GM10266 (cell line): ENCODE data around the gene NUAK2.

ENCODE experiments used
- DNase-seq: peaks from one replicate; pipeline ENCODE4 v3.0.0; 2012; ENCODE audit errors: extremely low spot score
- TF ChIP-seq, protein P1 (sequence below): IDR thresholded peaks from 2 replicates; pipeline ENCODE4 v1.5.1; 2012; ENCODE audit warnings: mild to moderate bottlenecking, low read depth; ENCODE audit not compliant: control insufficient read depth, insufficient read depth; ENCODE audit errors: missing control alignments

Gene NUAK2

DNA sequence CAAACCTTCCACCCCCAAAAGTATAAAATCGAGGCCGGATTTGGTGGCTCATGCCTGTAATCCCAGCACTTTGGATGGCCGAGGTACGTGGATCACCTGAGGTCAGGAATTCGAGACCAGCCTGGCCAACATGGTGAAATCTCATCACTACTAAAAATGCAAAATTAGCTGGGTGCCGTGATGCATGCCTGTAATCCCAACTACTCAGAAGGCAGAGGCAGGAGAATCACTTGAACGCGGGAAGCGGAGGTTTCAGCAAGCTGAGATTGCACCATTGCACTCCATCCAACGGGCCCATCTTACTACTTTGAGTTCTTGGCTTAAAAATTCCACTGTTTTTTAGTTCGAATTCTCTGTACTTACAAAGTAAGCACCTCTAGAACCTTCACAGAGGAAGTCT, 24.2 kb upstream of the NUAK2 start:
- TF ChIP-seq, protein P1, sequence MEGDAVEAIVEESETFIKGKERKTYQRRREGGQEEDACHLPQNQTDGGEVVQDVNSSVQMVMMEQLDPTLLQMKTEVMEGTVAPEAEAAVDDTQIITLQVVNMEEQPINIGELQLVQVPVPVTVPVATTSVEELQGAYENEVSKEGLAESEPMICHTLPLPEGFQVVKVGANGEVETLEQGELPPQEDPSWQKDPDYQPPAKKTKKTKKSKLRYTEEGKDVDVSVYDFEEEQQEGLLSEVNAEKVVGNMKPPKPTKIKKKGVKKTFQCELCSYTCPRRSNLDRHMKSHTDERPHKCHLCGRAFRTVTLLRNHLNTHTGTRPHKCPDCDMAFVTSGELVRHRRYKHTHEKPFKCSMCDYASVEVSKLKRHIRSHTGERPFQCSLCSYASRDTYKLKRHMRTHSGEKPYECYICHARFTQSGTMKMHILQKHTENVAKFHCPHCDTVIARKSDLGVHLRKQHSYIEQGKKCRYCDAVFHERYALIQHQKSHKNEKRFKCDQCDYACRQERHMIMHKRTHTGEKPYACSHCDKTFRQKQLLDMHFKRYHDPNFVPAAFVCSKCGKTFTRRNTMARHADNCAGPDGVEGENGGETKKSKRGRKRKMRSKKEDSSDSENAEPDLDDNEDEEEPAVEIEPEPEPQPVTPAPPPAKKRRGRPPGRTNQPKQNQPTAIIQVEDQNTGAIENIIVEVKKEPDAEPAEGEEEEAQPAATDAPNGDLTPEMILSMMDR = no peak

DNA sequence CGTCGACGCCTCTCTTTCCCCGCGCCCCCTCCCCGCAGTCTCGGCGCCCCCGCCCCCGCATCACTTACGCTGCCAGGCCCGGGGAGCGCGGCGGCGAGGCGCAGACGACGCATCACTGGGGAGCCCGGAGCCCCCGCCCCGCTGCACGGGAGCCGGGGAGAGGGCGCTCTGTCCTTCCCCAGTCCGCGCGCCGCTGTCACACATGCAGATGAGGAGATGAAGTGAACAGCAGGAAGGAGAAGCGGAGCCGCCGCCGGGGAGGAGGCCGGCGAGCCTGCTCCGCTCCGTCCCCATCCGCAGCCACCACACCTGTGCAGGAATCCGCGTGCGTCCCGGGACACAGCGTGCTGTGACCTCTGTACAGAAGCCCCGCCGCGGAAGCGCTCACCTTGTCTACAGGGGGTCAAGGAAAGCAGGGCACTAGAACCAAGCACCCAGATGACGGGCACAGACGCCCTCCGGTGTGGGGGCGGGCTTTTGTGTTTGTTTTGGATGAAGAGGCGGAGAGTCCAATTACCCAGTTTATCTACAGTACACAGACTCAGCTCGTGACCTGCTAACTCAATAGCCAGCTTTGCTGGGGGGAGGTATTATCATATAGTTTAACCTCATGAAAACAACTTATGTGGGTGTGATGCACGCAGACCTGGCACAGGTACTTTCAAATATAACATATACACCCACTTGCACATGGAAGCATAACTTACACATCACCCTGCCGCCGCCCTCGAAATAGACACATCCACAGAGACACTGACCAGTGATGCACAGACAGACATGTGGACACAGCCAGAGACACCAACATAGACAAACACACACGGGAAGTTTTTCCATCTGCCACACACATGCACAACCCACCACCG, 22.8 kb upstream of the NUAK2 start:
- TF ChIP-seq, protein P1 = no peak
- no peak for DNase-seq

More for the DNA sequence above, 24.2 kb upstream of the NUAK2 start:
- no peak for DNase-seq

DNA sequence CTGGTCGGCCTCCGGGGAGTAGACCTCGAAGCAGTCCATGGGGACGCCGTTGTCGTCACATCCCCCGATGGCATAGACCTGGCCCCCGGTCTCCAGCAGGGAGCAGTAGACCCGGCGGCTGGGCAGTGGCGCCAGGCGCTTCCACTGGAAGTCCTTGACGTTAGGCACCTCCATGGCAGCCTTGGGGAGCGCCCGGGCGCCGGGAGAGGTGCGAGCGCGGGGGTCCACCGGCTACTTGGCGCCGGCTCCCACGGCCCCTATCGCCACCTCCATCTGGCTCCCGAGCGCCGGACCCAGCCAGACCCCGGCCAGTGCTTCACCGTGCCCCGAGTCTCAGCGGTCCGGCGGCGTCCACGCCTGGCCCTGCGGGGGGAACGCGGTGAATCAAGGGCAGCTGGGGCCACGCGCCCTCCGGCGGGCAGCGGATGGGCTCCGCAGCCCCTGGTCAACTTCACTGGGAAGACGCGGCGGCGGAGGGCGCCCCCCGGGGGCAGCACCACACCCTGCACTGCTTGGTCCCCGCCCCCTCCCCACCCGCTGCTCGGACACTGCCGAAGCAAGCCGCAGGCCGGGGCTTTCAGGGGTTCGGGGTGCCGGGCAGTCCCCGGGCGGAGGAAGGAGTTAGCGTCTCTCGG, 22.0 kb upstream of the NUAK2 start:
- TF ChIP-seq, protein P1 = no peak
- no peak for DNase-seq

DNA sequence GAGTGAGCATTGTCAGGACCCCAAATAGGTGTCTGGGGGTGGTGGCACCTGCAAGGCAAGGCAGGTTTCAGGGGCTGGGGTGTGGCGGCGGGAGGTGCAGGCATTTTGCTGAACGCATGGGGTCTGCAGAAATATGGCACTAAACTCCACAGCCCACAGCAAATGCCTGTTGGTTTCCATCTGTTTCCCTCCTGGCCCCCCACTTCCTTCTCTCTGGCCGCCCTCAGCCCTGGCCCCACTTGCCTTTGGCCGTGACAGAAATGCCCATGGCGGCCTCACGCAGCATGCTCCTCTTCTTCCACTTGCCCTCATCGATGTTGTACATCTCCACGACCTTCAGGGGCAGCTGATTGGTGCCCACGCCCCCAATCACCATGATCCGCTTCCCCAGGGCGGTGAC, 21.4 kb upstream of the NUAK2 start:
- TF ChIP-seq, protein P1 = no peak
- no peak for DNase-seq

DNA sequence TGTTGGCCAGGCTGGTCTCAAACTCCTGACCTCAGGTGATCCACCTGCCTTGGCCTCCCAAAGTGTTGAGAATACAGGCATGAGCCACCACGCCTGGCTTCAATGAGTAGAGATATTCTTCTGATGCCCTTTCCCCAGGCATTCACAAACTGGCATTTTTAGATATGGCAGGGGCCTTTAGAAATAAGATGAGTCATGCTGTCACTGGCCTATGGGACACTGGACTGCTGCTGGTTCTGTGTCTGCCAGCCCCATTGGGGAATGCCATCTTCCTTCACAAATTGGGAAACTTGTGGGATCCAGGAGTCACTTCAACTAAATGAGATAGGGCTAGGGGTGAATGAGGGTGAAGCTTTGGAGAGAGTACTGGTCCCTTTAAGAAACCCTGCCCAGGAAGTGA, 19.1 kb upstream of the NUAK2 start:
- TF ChIP-seq, protein P1 = no peak
- no peak for DNase-seq

DNA sequence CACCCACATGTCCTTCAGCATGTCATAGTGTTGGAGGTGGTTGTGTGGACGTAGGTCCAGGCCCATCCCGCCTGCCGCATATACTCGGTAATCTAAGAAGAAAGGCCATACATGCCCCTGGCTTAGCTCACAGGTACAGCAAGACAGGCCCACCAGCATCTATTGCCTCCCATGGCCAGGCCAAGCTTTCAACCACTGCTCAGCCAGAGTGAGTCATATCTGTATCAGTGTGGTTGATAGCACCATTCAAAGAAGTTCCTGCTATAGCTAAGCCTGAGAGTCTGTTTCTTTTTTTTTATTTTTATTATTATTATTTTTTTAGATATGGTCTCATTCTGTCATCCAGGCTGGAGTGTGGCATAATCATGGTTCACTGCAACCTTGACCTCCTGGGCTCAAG, 18.2 kb upstream of the NUAK2 start:
- peak; percentile 70 for DNase-seq
- TF ChIP-seq, protein P1 = no peak

DNA sequence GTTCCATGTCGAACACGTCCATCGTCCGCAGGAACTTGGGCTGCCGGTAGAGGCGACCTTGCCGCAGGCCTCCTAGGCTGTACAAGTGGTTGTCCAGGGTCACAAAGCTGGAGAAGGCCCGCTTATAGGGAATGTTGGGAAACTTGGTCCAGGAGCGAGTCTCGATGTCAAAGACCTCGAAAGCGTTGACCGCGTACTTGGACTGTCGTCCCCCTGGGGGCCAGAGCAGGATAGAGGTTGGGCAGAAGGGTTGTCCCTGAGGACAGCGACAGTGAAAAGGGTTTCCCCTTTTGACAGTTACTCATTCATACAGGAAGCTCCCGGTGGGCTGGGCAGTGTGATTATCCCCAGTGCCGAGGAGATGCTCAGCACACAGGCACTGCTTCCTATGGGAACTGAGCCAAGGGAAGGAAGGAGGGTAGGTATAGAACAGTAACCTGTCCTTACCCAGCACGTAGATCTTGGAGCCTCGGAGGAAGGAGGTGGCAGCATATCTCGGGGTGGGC, 17.7 kb upstream of the NUAK2 start:
- TF ChIP-seq, protein P1 = no peak

More for the DNA sequence above, 17.7 kb upstream of the NUAK2 start:
- DNase-seq = no peak
